ENCODE data around the gene PRCD.
A peak's percentile ranks its signal among the peaks of the same experiment; 100 is the strongest.
"Not testable (repeated sequence)": the region's sequence is repeated elsewhere in the genome, so short reads cannot be mapped to it uniquely, and the experiment has no call there.

The PRCD gene

DNA sequence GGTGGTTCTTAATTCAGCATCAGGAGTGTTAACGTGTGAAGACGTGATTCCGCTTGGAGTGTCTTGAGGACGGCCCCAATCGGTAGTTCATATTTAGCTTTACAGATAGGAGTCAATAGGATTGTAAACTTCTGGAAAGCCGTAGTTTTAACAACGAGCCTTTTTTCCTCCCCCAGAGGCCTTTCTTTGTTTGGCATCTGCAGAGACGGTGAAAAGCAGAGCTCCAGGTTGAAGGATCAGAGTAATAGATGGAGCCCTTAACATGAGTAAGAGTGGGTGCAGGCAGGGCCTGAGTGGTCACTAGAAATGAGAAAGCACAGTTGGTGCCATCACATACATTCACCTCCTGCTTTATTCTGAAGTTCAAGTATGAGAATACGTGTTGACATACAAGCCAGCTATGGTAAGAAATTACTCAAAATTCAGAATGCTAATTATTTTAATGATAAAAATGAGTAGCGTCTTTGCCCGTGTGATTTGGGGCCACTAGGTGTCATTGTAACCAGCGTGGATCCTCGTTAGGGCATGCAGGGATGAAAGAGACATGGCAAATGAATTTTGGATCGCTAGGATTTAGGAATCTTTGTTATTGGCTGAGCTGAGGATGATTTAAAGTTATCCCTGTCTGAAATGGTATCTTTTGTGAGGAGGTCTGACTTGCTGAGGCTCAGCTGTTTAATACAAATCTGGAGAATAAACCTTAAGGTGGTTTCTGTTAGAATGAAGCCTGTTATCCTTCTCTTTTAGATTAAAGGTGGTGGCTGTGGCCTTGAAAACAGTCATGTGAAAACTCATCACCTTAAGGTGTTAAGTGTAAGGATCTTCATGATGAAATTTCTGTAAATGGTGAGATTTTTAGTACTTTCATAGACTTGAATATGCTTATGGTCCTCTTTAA is 18.6 kb downstream of the PRCD start:
- peak; percentile 39 to 48 for ATAC-seq

DNA sequence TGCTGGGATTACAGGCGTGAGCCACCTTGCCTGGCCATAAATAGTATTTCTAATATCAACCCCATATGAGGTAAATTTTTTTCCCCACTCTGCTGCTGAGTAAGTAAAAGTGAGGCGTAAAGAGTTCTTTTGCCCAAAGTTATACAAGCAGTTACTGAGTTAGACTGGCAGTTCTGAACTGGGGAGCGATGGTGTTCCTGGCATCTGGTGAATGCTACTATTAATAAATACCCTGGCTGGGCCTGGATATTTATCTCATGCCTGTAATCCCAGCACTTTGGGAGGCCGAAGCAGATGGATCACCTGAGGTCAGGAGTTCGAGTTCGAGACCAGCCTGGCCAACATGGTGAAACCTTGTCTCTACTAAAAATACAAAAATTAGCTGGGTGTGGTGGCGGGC is 19.6 kb downstream of the PRCD start:
- not testable (repeated sequence) for ATAC-seq

DNA sequence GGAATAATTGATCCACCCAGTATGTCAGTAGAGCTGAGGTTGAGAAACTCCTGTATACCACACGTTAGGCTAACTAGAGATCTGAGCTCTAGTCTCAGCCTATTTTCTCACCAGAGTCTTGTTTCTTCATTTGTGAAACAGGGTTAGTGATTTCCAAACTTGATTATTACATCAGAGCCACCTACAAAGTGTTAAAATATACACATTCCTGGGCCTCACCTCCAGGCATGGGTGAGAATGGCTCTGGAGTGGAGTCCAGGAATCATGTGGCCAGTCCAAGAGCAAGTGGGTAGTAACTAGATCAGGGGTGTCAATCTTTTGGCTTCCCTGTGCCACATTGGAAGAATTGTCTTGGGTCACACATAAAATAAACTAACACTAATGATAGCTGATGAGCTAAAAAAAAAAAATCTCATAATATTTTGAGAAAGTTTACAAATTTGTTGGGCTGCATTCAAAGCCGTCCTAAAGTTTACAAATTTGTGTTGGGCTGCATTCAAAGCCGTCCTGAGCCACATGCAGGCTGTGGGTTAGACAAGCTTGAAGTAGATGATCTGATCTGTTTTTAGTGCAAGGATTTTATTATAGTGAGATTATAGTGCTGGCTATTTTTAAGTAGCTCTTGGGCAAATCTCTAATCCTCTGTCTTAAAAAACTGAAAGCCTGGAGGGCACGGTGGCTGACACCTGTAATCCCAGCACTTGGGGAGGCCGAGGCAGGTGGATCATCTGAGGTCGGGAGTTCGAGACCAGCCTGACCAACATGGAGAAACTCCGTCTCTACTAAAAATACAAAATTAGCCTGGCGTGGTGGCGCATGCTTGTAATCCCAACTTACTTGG is 20.4 kb downstream of the PRCD start:
- no peak for ATAC-seq

DNA sequence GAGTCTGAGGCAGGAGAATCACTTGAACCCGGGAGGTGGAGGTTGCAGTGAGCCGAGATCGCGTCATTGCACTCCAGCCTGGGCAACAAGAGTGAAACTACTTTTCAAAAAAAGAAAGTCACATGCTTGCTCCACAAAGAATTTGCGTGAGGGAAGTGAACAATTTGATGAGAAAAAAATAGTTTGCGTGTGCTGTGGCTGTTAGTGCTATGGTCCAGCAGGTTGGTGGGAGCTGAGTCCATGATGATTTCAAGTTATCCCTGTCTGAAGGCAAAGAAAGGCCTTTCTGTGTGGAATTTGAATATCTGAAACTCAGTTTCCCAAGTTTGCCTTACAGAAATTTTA is 21.0 kb downstream of the PRCD start:
- no peak for ATAC-seq

DNA sequence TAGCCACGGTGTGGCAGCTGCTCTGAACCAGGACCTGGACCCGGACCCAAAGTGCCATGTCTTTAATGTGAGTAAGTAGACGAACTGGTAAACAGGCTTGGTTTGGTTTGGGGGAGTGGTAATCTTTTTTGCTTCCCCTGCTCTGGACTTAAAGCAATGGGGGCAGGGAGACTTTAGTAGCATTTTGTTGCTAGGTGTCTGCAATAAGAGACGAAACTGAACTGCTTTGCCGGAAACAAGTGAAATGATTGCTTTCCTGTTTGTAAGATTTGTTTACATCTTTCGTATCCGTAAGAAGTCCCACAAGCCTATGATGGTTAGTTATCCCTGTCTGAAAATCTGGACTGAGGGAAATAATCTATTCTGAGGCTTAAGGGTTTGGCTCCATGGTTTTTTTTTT is 21.5 kb downstream of the PRCD start:
- ATAC-seq = no peak

DNA sequence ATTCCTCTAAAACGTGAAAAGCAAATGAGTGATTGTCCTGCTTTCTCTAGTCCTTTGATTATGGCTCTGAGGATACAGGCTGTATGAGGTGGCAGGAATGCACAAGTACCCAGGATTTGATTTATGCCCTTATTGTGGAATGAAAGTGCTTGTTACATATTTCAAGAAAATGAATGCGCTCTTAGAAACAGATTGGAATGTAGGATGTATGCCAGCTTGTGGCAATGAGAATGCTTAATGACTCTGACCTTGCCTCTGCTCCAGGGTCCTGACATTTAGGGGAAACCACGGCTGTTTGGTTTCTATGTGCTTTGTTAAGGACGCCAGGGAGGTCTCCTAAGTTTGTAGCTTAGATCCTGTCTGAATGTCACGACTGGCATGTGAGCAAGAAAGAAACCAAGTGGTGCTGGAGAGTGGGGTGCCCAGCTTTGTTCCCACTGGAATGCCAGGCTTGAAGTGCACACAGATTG is 22.0 kb downstream of the PRCD start:
- no peak for ATAC-seq

DNA sequence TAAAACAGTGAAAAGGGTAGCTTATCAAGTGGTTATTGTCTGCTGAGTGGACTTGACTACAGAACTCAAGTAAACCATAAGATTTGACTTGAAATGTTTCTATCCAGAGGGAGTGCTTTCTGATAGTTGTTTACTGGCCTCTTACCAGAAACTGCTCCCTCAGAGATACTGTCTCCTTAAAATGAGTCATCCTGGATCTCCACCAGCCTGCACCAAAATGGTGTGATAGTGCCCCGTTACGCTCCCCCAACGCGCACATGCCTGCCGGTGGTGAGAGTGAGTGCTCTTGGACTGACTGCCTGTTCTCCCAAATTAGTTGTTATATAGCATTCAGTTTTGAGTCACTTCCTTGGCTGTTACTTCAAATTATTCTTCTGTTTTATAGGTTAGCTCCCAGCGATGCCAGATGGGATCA is 22.9 kb downstream of the PRCD start:
- ATAC-seq = no peak

DNA sequence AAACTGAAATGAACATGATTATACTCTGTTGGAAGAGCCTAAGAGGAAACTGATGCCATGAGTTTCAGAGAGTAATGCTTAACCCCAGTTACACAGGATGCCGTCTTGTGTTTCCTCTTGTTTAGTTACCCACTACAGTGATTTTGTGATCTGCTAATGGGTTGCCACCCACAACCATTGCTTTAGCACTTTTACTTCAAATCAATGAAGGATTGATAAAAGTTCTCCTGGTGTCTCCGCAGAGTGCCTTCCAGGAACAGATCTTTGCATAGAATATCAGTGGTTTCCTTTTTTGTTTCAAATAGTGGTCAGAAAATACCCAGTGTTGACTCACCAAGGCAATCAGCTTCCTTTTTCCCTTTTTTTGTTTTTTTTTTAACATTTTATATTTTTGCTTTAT is 23.5 kb downstream of the PRCD start:
- ATAC-seq = not testable (repeated sequence)

DNA sequence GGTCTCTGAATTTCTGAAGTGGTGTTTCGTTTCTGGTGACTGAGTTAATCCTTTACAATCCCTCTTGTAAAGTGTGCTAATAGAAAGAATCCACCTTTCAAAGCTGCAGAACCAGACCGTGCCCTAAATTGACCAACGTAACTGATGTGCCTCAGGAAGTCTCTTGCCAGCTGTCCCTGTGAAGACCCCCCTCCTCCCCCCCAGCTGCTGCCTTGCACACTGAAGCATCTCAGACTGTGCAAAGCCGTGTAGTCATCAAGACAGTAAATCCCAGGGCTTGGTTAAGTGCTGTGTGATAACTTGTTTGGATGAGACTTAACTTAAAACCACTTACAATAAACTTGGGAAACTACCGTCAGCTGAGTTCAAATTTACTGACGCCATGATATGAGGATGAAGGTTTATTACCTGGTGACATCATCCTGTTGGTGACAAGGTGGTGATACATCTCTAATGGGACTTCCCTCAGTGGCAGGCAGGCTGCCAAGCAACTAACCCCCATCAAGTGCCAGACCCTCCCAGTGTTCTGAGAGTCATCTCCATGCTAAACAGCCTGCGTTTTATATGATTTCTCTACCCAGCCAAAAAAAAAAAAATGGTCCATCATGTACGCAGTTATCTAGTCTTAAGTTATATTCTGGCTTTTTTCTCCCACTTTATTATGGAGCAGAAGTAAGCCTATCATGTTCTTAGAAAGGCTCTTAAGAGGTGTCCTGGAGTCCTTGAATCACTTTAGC is 25.3 kb downstream of the PRCD start:
- peak; percentile 86 to 87 for ATAC-seq

DNA sequence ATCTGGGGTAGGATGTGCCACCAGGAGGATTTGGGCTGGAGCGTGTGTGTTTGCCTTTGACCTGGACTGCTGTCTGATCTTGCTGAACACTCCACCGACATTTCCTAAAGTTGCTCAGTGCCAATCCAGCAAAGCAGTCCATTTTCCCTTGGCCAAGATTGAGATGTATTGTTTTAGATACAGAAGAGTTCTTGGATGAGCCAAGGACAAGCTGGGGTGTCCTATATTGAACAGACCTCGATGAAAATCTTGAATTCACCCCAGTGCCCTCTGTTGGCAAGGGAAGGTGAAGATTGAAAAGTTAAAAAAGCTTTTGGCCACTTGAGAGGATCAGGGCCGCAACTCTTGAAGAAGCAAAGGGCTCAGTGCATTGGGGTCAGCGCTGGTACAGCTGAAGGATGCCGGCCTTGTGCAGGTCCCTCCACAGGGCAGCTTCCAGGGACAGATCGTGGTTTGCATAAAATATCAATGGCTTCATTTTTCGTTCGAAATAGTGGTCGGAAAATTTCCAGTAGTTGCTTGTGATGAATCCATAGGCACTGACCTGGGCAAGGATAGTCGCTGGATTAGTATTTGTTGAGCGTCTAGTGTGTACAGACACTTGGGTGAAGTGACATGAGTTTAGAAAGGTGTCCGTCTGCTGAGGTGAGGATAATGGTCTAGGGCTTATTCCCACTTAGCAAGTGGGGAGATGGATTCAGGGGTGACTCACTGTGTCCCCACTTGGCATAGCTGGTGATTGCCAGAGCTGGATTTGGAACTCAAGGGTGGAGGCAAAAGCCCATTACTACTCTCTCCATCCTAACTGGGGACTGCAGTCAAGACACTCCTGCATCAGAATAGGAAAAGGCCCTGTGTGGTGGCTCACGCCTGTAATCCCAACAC is 26.1 kb downstream of the PRCD start:
- no peak for ATAC-seq

DNA sequence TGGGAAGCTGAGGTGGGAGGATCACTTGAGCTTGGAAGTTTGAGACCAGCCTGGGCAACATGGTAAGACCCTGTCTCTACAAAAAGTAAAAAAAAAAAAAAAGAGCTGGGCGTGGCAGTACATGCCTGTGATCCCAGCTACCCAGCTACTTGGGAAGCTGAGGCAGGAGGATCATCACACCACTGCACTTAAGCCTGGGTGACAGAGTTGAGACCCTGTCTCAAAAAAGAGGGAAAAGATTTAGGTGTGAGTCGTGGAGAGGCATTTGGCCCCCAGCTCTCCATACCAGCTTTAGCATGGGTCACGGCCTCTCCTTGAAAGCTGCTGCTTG is 26.7 kb downstream of the PRCD start:
- no peak for ATAC-seq

DNA sequence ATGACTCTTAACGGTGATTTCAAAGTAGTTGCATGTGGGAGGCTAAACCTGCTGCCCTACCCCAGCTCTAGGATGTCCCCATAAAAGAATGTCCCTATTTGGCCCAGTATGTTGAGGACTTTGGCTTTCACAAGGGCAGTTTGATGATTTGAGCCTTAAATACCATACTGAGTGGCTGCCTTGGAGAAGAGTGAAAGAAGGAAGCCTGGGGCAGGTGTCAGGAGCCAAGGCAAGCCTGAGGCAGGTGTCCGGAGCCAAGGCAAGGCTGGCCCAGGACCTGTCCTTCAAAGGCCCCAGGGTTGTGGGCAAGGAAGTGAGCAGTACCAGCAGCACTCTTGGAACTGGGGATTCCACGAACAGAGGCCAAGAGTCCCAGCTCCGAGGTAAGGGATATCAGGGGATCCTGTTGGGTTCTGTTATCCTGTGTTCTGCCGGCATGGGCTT is 27.2 kb downstream of the PRCD start:
- no peak for ATAC-seq

DNA sequence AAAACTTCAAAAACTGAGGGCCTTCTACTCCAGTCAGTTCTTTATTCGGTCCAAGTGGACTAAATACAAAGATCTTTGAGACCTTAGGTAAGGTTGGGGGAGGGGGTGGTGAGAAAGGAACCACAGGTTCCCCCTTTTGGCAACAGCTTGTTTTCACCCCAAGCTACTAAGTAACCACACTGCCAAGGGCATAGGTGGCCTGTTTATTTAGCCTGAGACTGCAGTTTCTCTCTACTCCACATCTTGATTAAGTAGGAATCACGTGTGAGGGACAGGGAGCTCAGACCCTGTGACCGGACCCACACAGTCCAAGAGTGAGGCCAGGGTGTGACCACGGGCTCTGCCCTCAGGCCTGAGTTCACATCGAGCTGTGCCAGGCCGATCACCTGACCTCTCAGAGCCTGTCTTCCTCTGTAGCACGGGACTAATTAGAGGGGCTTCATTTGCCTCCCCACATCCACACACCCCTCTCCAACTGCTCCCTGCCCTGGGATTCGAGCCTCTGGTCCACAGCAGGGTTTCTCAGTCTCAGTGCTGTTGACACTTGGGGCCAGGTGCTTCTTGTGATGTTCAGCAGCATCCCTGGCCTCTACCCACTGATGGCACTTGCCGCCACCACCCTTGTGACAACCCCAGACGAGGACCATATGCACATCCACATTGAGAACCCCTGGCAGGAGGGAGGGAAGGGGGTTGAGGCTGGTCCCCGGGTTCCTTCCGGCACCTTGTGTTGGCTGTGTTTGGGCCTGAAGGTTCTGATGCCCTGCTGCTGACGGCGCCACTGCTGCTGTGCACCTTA is 28.0 kb downstream of the PRCD start:
- ATAC-seq = no peak

DNA sequence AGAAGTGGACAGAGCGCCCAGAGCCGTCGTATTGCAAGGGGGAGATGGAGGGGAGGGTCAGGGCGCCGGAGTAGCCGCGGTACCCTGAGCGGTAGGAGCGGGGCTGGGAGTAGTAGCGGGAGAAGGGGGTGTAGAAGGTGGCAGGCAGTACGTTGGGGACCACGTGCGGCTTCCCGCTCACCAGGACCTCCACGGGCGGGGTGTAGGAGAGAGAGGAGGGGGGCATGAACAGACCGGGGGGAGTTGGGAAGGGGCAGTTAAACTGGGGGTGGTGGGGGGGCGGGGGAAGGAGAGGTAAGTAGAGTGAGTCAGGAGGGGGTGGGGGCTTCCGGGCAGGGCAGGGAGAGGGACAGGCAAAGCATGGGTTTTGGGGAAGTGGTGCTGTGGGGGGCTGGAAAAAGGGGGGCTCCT is 29.0 kb downstream of the PRCD start:
- no peak for ATAC-seq

DNA sequence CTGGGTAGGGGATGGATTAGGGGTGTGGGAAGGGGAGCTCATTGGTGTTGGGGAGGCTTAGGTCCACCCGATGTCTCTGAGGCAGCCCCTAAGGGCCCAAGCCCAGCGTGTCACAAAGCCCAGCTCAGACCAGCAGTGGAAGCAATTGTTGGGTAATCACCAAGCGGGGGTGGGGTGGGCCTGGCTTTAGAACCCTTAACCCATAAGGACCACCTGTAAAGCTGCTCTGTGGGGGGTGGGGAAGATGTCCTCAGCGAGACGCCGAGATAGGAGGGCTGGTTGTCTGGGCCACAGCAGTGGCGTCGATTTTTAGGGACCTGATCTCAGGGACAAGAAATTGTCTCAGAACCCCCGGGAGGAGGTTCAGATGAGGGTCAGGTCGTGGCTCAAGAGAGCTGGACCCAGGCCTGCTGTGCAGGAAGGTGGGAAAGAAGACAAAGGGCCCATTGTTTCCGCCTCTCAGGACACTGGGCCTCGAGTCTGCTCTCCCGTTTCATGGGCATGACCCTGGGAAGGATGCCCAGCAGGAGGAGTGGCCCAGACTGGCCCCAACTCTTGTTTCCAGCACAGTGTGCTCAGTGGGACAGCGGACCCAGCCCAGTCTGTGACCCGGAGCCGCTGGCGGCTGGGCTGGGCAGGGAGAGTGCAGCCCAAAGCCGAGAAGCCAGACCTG is 29.9 kb downstream of the PRCD start:
- no peak for ATAC-seq

DNA sequence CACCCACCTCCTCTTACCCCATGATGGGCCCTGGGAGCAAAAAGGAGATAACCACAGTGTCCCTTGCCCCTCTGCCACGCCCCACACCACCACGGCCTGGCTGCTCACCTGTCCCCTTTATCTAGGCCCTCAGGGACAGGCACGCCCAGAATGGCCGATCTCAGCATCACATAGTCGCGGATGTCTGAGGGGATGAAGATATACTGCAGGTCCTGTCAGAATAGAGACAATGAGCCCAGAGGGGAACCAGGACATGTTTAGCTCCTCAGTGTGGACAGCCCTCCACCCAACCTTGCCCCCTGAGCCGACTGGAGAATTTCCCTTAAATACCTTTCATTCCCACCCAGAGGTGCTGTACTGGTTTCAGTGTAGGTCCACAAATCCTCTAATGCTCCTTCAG is 30.6 kb downstream of the PRCD start:
- no peak for ATAC-seq

DNA sequence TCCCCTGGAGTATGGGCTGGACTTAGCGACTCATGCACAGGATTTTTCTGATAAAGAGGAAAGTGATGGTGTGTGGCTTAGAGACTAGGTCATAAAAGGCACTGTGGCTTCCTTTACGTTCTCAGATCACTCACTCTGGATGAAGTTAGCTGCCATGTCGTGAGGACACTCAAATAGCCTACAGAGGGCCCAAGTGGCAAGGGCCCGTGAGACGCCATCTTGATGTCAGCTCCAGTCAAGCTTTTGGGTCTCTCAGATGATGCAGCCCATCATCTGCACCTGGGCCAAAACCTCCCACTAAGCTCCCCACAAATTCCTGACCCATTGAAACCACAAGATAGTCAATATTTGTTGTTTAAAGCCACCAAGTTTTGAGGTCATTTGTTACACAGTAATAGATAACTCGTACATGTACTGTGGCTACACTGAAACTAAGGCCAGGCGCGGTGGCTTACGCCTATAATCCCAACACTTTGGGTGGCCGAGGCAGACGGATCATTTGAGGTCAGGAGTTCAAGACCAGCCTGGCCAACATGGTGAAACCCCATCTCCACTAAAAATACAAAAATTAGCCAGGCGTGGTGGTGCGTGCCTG is 31.1 kb downstream of the PRCD start:
- no peak for ATAC-seq

DNA sequence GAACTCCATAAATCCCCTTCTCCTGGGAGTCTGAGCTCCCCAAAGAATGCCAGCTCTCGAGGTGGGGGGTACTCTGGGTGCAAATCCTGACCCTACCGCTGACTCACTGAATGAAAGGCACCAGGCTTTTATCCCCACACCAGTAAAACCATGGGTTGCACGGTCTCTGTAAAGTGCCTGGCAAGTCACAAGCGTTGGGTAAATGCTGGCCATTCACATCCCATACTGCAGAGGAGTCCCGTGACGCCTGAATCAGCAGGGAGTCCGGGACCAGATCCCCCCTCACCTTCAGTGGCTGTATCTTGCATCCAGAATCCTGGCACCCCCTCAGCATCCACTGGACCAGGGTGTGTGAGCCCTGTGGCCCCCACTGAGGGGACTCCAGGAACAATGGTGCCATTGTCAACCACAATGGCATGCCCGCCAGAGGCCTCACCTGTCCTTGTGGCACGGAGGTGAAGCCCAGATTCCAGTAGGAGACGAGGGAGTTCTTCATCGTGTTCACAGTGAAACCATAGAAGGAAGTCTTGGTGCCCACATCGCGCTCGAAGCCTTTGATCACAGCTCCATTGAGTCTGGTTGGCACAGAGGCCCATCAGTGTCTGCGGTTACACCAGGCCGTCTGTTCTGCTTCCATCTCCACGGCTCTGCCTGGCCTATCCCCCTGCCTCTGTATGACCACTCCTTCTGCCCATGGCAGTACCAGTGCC is 32.5 kb downstream of the PRCD start:
- no peak for ATAC-seq

DNA sequence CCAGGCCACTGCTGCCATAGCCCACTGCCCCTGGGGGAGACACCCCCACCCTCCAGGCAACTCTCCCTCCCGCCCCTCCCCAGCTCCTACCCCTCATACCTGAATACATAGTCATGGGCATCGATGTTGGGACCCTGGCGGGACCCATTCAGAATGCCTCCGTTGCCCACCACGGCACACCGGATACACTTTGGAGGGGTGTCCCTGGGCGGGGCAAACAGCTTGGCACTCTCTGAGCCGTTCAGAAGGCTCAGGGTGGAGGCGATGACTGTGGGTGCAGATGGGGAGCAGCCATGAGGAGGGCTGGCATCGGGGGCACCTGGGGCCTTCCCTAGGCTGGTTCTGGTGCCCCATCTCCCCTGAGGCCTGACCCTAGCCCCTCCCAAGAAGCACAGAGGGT is 33.3 kb downstream of the PRCD start:
- ATAC-seq = no peak

DNA sequence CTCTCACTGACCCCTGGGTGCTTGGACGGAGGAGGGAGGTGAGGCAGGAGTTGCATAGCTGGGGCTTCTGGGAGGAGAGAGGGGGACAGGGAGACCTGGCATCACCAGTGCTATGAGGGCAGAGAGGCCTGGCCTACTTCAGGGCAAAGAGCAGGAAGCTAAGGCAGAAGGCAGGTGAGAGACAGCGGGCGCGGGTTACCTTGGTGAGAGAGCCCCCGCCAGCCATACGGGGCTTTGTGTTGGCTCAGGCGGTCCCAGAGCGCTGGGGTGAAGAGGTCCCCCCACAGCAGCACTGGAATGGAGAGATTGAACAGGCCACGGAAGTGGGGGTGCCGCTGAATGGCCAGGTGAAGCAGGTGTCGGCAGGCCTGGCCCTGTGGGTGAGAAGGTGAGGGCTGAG is 34.3 kb downstream of the PRCD start:
- ATAC-seq = no peak
